Thyroid gland (tissue), 4 donors: ENCODE measurements around the gene INKA2.

ENCODE experiments used
- CTCF ChIP-seq, 6 experiments: fragments of 200-600 bp in 3 of 6; fragments of 450-650 bp in 3 of 6; sonication (generic) in 3 of 6; IDR thresholded peaks; one replicate each; pipeline ENCODE4 v1.5.1; 2016 to 2019; ENCODE audit warnings: antibody characterized with exemption in 6 of 6, mild to moderate bottlenecking in 2 of 6, inconsistent platforms in 1 of 6, moderate library complexity in 1 of 6
- POLR2A ChIP-seq, 2 donors: fragments of 450-650 bp; IDR thresholded peaks; one replicate each; pipeline ENCODE4 v1.6.1; 2017; ENCODE audit warnings: antibody characterized with exemption in 2 of 2, mild to moderate bottlenecking in 2 of 2, moderate library complexity in 1 of 2

GRCh38 chr1:111756124-111756513 lies 16.9 kb upstream of the INKA2 start:
- no peak for TF ChIP-seq CTCF (IDR thresholded peaks at IDR 0.05)
- no peak for TF ChIP-seq POLR2A (IDR thresholded peaks at IDR 0.05)
